ENCODE results near the gene LRRFIP2. TPM values are rescaled to one million over a fixed set of nuclear protein-coding genes. Genes with fewer than 3 reads are reported as not detected.
"Not testable (repeated sequence)": the region's sequence is repeated elsewhere in the genome, so short reads cannot be mapped to it uniquely, and the experiment has no call there.

LRRFIP2 gene
- total RNA-seq, 1 donor from 2014 or later: 48.0 TPM

DNA sequence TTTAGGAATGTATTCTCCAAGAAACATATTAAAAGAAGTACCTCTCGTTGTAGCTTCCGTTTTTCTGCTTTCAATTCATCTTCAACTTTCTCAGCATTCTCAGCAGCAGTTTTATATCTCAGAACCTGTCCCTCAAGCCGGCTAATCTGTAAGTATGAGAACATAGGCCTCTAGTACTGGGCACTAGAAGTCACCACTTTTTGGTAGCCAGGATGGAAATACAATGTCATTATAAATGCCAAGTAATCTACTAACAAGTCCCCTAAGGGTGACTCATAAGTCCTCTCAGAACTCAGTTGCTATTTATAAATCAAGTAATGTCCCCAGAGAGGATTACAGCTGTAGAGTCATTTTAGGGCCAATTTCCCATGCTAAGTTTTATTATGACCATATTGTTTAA lies 120.0 kb downstream of the LRRFIP2 start:
- Mint-ChIP-seq H3K27me3 (no peaks in the 10 kb centered on the region), H3K4me3 (ENCODE audit: low read depth) (no peak overlapping the region), H3K27ac (peak overlapping the region; percentile 80), H3K9me3 (ENCODE audit: low read depth) (no peaks in the 10 kb centered on the region), H3K36me3 (ENCODE audit: insufficient read depth) (peaks cover 19% of the 10 kb centered on the region), H3K4me1 (ENCODE audit: low read depth) (peaks cover 5% of the 10 kb centered on the region)
- no peak for DNase-seq (ENCODE audit: low spot score, unreplicated experiment)
- TF ChIP-seq CTCF (IDR thresholded peaks at IDR 0.05; ENCODE audit: unreplicated experiment): no peak

DNA sequence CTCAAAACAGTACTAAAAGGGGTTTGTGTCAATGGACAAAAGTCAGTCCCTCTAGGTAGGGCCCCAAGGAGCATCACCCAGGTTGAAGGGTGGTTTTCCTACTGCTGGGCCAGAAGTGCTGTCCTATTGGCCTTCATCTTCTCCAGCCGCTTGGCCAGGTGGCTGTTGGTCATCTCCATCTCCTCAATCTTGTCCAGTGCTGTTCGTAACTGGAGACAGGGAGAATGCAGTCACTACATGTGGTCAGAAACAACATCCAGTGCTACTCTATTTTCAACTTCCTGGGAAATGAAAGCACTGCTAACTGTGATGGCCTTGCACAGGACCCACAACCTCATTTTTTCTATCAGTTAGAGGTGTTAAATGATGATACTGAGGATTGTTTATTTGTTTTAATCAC lies 120.6 kb downstream of the LRRFIP2 start:
- peaks cover 5% of the 10 kb centered on the region for H3K4me1 Mint-ChIP-seq (ENCODE audit: low read depth)
- H3K9me3 Mint-ChIP-seq (ENCODE audit: low read depth): no peaks in the 10 kb centered on the region
- DNase-seq (ENCODE audit: low spot score, unreplicated experiment): no peak
- no peak overlapping the region for H3K27ac Mint-ChIP-seq
- TF ChIP-seq CTCF (IDR thresholded peaks at IDR 0.05; ENCODE audit: unreplicated experiment): no peak
- H3K27me3 Mint-ChIP-seq: no peaks in the 10 kb centered on the region
- H3K36me3 Mint-ChIP-seq (ENCODE audit: insufficient read depth): peaks cover 21% of the 10 kb centered on the region
- H3K4me3 Mint-ChIP-seq (ENCODE audit: low read depth): no peak overlapping the region

GRCh38 chr3:37053337-37053736 lies 121.0 kb downstream of the LRRFIP2 start:
- Mint-ChIP-seq H3K4me1 (ENCODE audit: low read depth) (peaks cover 5% of the 10 kb centered on the region), H3K9me3 (ENCODE audit: low read depth) (no peaks in the 10 kb centered on the region), H3K27ac (no peak overlapping the region), H3K36me3 (ENCODE audit: insufficient read depth) (peaks cover 22% of the 10 kb centered on the region), H3K27me3 (no peaks in the 10 kb centered on the region), H3K4me3 (ENCODE audit: low read depth) (no peak overlapping the region)
- DNase-seq (ENCODE audit: low spot score, unreplicated experiment): no peak
- no peak for TF ChIP-seq CTCF (IDR thresholded peaks at IDR 0.05; ENCODE audit: unreplicated experiment)

GRCh38 chr3:37052860-37053259 lies 121.5 kb downstream of the LRRFIP2 start:
- no peak overlapping the region for H3K27ac Mint-ChIP-seq
- H3K9me3 Mint-ChIP-seq (ENCODE audit: low read depth): no peaks in the 10 kb centered on the region
- H3K4me3 Mint-ChIP-seq (ENCODE audit: low read depth): no peak overlapping the region
- peaks cover 5% of the 10 kb centered on the region for H3K4me1 Mint-ChIP-seq (ENCODE audit: low read depth)
- no peak for DNase-seq (ENCODE audit: low spot score, unreplicated experiment)
- peaks cover 26% of the 10 kb centered on the region for H3K36me3 Mint-ChIP-seq (ENCODE audit: insufficient read depth)
- no peak for TF ChIP-seq CTCF (IDR thresholded peaks at IDR 0.05; ENCODE audit: unreplicated experiment)
- no peaks in the 10 kb centered on the region for H3K27me3 Mint-ChIP-seq

- no peaks in the 10 kb centered on the region for H3K9me3 Mint-ChIP-seq (ENCODE audit: low read depth)
- TF ChIP-seq CTCF (IDR thresholded peaks at IDR 0.05; ENCODE audit: unreplicated experiment): no peak
- H3K27ac Mint-ChIP-seq: no peak overlapping the region
- peaks cover 5% of the 10 kb centered on the region for H3K4me1 Mint-ChIP-seq (ENCODE audit: low read depth)
- no peak overlapping the region for H3K4me3 Mint-ChIP-seq (ENCODE audit: low read depth)
- peaks cover 34% of the 10 kb centered on the region for H3K36me3 Mint-ChIP-seq (ENCODE audit: insufficient read depth)
- DNase-seq (ENCODE audit: low spot score, unreplicated experiment): no peak
- no peaks in the 10 kb centered on the region for H3K27me3 Mint-ChIP-seq
Measured at GRCh38 chr3:37050282-37050681, 124.1 kb downstream of the LRRFIP2 start.

GRCh38 chr3:37042712-37043111 lies 131.7 kb downstream of the LRRFIP2 start:
- H3K27me3 Mint-ChIP-seq; H3K27ac Mint-ChIP-seq; H3K4me3 Mint-ChIP-seq (ENCODE audit: low read depth); H3K4me1 Mint-ChIP-seq (ENCODE audit: low read depth); DNase-seq (ENCODE audit: low spot score, unreplicated experiment); H3K9me3 Mint-ChIP-seq (ENCODE audit: low read depth): not testable (repeated sequence)
- peaks cover 25% of the 10 kb centered on the region for H3K36me3 Mint-ChIP-seq (ENCODE audit: insufficient read depth)
